SU-DHL-6 (cell line): Measurements from ENCODE around the gene HIVEP2.
A peak's percentile ranks its signal among the peaks of the same experiment; 100 is the strongest.

ENCODE experiments used
- H2AFZ ChIP-seq: fragments of 200-600 bp; sonication (generic); 2 replicates; pipeline ENCODE4 v1.6.1; 2014; ENCODE audit warnings: low read depth, mild to moderate bottlenecking, moderate library complexity, mixed read lengths, antibody characterized with exemption, low read length; ENCODE audit not compliant: severe bottlenecking
- H3F3A ChIP-seq: fragments of 200-600 bp; shearing (Covaris generic); 2 replicates; pipeline ENCODE4 v1.6.0; 2016; ENCODE audit warnings: antibody characterized with exemption, mild to moderate bottlenecking; ENCODE audit not compliant: insufficient read depth
- H3K27ac ChIP-seq: fragments of 200-600 bp; sonication (generic); 2 replicates; pipeline ENCODE4 v1.5.1; 2016; ENCODE audit warnings: low read depth, mild to moderate bottlenecking, low read length, moderate library complexity, mixed read lengths
- H3K27me3 ChIP-seq: fragments of 200-600 bp; sonication (generic), shearing (Covaris generic); 2 replicates; pipeline ENCODE4 v1.6.0; 2014; ENCODE audit warnings: mild to moderate bottlenecking, low read length
- H3K36me3 ChIP-seq: fragments of 200-600 bp; sonication (generic); 2 replicates; pipeline ENCODE4 v1.6.1; 2014; ENCODE audit warnings: mild to moderate bottlenecking, low read length, mixed read lengths
- H3K4me2 ChIP-seq: fragments of 300-600, 200-600 bp; shearing (Covaris generic), sonication (generic); 2 replicates; pipeline ENCODE4 v1.6.0; 2014; ENCODE audit warnings: low read length, low read depth, mild to moderate bottlenecking; ENCODE audit not compliant: poor library complexity, severe bottlenecking
- H3K4me3 ChIP-seq: fragments of 200-600 bp; sonication (generic); 2 replicates; pipeline ENCODE4 v1.5.1; 2014; ENCODE audit warnings: antibody characterized with exemption, low read length, mild to moderate bottlenecking, mixed read lengths; ENCODE audit not compliant: insufficient read depth, poor library complexity, severe bottlenecking
- H3K79me2 ChIP-seq: fragments of 200-600 bp; sonication (generic); 2 replicates; pipeline ENCODE4 v1.6.1; 2014; ENCODE audit warnings: mild to moderate bottlenecking, low read length, moderate library complexity; ENCODE audit not compliant: insufficient read depth
- H3K9ac ChIP-seq: fragments of 200-600 bp; sonication (generic); 2 replicates; pipeline ENCODE4 v1.7.0; 2014; ENCODE audit warnings: mild to moderate bottlenecking, low read length
- H3K9me2 ChIP-seq: fragments of 200-600 bp; sonication (generic); replicated peaks from 2 replicates; pipeline ENCODE4 v1.6.1; 2014; ENCODE audit warnings: low read length; ENCODE audit not compliant: insufficient read depth
- H3K9me3 ChIP-seq: fragments of 200-600 bp; sonication (generic); 2 replicates; pipeline ENCODE4 v1.6.1; 2014; ENCODE audit warnings: low read length, mixed read lengths; ENCODE audit not compliant: insufficient read depth
- H4K20me1 ChIP-seq: fragments of 200-600 bp; sonication (generic); 2 replicates; pipeline ENCODE4 v1.6.1; 2014; ENCODE audit warnings: low read depth, mild to moderate bottlenecking, antibody characterized with exemption, low read length, moderate library complexity, mixed read lengths
- CTCF ChIP-seq: fragments of 200-600 bp; sonication (generic); IDR thresholded peaks from one replicate; pipeline ENCODE4 v1.5.1; 2017; ENCODE audit warnings: antibody characterized with exemption, mild to moderate bottlenecking, low read length, moderate library complexity; ENCODE audit not compliant: insufficient read depth, poor library complexity, severe bottlenecking
- EZH2phosphoT487 ChIP-seq: fragments of 200-600 bp; sonication (generic), shearing (Covaris generic); conservative IDR thresholded peaks from 2 replicates; pipeline ENCODE4 v1.6.1; 2018; ENCODE audit warnings: mild to moderate bottlenecking, antibody characterized with exemption, low read length, moderate library complexity, mixed read lengths

The HIVEP2 gene

GRCh38 chr6:142821164-142821716, 123.7 kb downstream of the HIVEP2 start:
- H3K9me2 ChIP-seq: no peaks in the 10 kb centered on the region
- no peaks in the 10 kb centered on the region for H3K36me3 ChIP-seq
- no peak overlapping the region for H3K4me3 ChIP-seq
- H3K27me3 ChIP-seq: no peaks in the 10 kb centered on the region
- H3K9ac ChIP-seq: no peak overlapping the region
- H3K79me2 ChIP-seq: no peaks in the 10 kb centered on the region
- no peak overlapping the region for H2AFZ ChIP-seq
- TF ChIP-seq EZH2phosphoT487 (no peak), CTCF (no peak)
- H3K4me2 ChIP-seq: no peak overlapping the region
- H3K9me3 ChIP-seq: no peaks in the 10 kb centered on the region
- H3K27ac ChIP-seq: no peak overlapping the region
- H4K20me1 ChIP-seq: no peaks in the 10 kb centered on the region
- H3F3A ChIP-seq: no peaks in the 10 kb centered on the region

GRCh38 chr6:142820338-142821051, 124.5 kb downstream of the HIVEP2 start:
- no peaks in the 10 kb centered on the region for H3K9me2 ChIP-seq
- H4K20me1 ChIP-seq: no peaks in the 10 kb centered on the region
- peak overlapping the region; percentile 29 for H3K4me3 ChIP-seq
- no peaks in the 10 kb centered on the region for H3K36me3 ChIP-seq
- no peaks in the 10 kb centered on the region for H3K79me2 ChIP-seq
- no peaks in the 10 kb centered on the region for H3K9me3 ChIP-seq
- TF ChIP-seq EZH2phosphoT487 (no peak), CTCF (no peak)
- peak overlapping the region; percentile 66 for H3K4me2 ChIP-seq
- H2AFZ ChIP-seq: no peak overlapping the region
- no peaks in the 10 kb centered on the region for H3K27me3 ChIP-seq
- no peak overlapping the region for H3K27ac ChIP-seq
- H3F3A ChIP-seq: no peaks in the 10 kb centered on the region
- no peak overlapping the region for H3K9ac ChIP-seq

GRCh38 chr6:142819603-142820337, 125.2 kb downstream of the HIVEP2 start:
- no peak for TF ChIP-seq EZH2phosphoT487
- TF ChIP-seq CTCF: no peak
- Histone ChIP-seq H3K27me3 (no peaks in the 10 kb centered on the region), H2AFZ (no peak overlapping the region), H3K79me2 (no peaks in the 10 kb centered on the region), H3F3A (no peaks in the 10 kb centered on the region), H3K4me3 (peak overlapping the region; percentile 29), H4K20me1 (no peaks in the 10 kb centered on the region), H3K9me3 (no peaks in the 10 kb centered on the region), H3K27ac (0 out of 2 replicates have a peak overlapping the region, but pooled peaks have one; percentile 3), H3K4me2 (peak overlapping the region; percentile 66), H3K9me2 (no peaks in the 10 kb centered on the region), H3K36me3 (no peaks in the 10 kb centered on the region), H3K9ac (no peak overlapping the region)
